Coronary artery (tissue), 2 donors: ENCODE data around the gene CPLX3.
A peak's percentile ranks its signal among the peaks of the same experiment; 100 is the strongest.

Experiments used
- DNase-seq: peaks from one replicate; pipeline ENCODE4 v3.0.0-alpha.2; 2017; ENCODE audit warnings: low spot score
- H3K27ac ChIP-seq, 2 donors: fragments of 200-600 bp; sonication (generic); one replicate each; pipeline ENCODE4 v1.5.1; 2016 to 2019
- H3K4me3 ChIP-seq: fragments of 200-600 bp; sonication (generic); 2 replicates; pipeline ENCODE4 v1.5.1; 2016; ENCODE audit warnings: mild to moderate bottlenecking, moderate library complexity
- TF ChIP-seq, protein P1 (sequence below): fragments of 200-600 bp; sonication (generic); IDR thresholded peaks from one replicate; pipeline ENCODE4 v1.5.1; 2019; ENCODE audit warnings: antibody characterized with exemption

Gene CPLX3

DNA sequence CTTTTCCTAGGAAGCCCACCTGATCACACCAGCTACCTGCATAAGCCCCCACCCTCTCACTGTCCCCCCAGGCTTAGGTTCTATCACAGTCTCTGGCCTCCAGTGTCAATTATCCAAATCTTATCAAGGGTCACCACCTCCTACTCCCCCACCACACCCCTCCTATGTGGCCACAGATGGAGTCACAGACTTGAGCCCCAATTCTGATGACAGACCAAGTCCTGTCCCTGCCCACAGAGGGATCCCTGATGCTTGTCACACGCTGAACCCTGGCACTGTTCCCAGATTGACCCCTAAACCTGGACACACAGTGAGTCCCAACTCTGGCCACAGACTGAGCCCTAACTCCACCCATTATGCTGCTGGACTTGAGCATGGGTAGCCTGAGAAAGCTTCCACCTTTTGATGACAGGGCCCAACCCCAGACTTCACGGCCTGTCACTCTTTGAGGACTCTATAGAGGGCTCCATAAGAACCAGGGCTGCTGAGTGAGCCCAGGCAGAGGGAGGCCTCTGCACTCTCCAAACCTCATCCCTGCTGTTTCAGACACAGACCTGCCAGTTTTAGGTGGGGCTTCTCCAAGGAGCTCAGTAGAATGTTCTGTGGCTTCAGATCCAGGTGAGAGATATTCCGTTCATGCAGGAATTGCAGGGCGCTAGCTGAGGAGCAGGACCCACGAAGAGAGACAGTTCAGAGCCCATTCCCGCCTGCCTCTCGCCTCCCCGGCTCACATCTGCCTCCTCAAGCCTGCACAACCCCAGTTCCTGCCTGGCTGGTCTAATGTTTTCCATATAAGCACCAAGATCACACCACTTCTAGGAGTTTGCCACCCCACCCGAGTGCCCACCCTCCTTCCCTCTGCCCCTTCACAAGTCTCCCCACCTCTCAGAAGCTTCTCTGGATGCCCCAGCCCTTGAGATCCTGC lies 14.7 kb downstream of the CPLX3 start:
- Histone ChIP-seq H3K27ac (no peak overlapping the region), H3K4me3 (no peak overlapping the region)
- TF ChIP-seq, protein P1, sequence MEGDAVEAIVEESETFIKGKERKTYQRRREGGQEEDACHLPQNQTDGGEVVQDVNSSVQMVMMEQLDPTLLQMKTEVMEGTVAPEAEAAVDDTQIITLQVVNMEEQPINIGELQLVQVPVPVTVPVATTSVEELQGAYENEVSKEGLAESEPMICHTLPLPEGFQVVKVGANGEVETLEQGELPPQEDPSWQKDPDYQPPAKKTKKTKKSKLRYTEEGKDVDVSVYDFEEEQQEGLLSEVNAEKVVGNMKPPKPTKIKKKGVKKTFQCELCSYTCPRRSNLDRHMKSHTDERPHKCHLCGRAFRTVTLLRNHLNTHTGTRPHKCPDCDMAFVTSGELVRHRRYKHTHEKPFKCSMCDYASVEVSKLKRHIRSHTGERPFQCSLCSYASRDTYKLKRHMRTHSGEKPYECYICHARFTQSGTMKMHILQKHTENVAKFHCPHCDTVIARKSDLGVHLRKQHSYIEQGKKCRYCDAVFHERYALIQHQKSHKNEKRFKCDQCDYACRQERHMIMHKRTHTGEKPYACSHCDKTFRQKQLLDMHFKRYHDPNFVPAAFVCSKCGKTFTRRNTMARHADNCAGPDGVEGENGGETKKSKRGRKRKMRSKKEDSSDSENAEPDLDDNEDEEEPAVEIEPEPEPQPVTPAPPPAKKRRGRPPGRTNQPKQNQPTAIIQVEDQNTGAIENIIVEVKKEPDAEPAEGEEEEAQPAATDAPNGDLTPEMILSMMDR = no peak
- no peak for DNase-seq

DNA sequence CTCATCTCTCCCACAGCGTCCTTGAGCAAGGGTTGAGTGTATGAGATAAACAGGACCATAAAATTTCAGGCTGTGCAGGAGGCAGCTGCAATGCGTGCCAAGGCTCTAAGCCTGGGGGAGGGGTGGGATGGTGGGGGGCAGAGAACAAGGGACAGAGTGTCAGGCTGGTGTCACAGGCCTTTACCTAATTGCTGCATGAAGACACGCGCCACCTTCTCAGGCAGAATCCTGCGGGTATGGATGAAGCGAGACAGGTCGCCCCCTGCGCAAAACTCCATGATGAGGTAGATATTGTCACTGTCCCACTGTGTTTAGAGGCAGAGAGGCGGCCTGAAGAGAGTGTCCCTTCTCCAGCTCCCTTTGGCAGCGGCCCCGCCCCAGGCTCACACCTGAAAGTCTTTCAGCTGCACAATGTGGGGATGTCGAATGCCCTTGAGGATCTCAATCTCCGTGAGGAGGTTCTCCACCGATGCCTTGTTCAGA lies 15.5 kb downstream of the CPLX3 start:
- H3K27ac ChIP-seq = peak overlapping the region in 1 of 2 donors; percentile 92
- no peak for DNase-seq
- H3K4me3 ChIP-seq = peak overlapping the region; percentile 100
- TF ChIP-seq, protein P1 = no peak

DNA sequence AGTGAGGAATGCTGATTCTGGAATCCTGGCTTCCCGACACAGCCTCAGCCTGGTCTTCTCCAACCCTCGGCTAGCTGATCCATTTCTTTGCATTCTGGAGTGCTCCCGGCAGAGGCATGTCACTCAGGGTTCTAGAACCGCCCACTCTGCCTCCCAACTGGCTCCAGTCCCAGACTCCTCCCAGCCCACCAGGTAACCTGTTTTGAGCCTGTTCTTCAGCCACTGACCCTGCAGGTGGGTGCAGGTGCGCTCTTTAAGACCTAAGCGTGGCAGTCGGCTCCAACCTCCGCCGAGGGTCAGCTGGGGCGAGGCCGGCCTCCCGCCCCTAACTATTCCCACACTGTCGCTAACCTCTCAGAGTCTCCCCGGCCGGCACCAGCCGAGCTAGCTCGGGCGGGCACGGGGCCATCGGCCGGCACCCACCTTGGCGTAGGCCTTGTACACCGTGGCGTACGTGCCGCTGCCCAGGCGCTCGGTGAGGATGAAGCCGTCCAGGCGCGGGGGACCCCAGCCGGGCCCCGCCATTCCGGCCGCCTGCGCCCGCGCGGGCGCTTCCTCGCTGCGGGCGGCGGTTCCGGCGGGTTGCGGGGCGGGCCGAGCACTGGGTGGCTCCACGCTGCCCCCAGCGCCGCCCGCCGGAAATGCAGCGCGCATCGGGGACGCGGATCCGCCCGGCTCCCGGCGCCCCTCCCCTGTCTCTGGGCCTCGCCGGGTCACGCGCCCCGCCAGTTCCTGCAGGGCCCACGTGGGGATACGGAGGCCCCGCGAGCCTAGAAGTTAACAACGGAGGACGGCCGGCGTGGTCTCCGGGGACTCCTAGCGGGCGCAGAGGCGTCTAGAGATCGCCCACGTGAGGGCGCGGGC lies 16.4 kb downstream of the CPLX3 start, which contains the start of gene ULK3:
ULK3 (minus strand) TSS at position 576 of the 864 bp plus-strand sequence; CDS start at position 525, 51 bp downstream.
- Histone ChIP-seq H3K27ac (peak within 1 kb of the TSS; percentile 58 to 92), H3K4me3 (peak within 1 kb of the TSS; percentile 100)
- peak; percentile 92 for DNase-seq
- TF ChIP-seq, protein P1 = peak; percentile 73

DNA sequence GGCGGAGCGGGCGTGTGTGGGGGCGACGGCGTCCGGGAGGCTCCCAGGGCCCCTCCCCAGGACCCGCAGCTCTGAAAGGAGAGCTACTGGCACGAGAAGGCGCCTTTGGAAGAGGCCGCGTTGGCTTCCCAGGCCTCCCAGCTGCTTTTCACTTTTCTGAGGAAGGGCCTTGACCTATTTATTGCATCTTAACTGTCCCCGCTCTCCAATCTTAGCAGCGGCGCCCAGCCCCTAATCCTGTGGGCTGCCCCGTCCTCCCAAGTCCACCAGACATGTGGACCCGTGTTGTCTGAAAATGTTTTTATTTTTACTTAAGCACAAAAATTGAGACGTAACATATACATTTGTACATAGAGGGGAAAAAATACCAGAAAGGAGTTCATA lies 17.0 kb downstream of the CPLX3 start:
- peak overlapping the region; percentile 58 to 92 for H3K27ac ChIP-seq
- TF ChIP-seq, protein P1 = no peak
- DNase-seq = no peak

DNA sequence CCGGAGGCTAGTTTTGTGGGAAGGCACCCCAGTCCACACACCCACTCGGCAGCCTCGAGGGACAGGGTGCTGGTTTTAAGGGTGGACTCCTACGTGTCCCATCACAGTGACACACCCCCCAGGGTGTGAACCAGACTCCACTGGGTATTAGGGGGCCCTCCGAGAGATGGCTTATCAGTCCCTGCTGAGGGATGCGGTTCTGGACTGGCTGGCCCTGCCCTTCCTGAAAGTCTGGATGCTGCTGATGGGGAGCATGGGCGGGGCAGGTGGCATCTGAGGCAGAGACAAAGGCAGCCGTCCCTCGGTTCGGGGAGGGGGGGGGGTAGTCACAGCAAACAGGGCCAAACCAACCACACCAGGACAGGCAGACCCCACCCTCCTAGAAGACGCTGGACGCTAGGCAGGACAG lies 17.5 kb downstream of the CPLX3 start:
- no peak for DNase-seq
- H3K27ac ChIP-seq = peak overlapping the region in 1 of 2 donors; percentile 92
- TF ChIP-seq, protein P1 = no peak
- H3K4me3 ChIP-seq = peak overlapping the region; percentile 100

More for the DNA sequence above, 17.0 kb downstream of the CPLX3 start:
- H3K4me3 ChIP-seq = peak overlapping the region; percentile 100

DNA sequence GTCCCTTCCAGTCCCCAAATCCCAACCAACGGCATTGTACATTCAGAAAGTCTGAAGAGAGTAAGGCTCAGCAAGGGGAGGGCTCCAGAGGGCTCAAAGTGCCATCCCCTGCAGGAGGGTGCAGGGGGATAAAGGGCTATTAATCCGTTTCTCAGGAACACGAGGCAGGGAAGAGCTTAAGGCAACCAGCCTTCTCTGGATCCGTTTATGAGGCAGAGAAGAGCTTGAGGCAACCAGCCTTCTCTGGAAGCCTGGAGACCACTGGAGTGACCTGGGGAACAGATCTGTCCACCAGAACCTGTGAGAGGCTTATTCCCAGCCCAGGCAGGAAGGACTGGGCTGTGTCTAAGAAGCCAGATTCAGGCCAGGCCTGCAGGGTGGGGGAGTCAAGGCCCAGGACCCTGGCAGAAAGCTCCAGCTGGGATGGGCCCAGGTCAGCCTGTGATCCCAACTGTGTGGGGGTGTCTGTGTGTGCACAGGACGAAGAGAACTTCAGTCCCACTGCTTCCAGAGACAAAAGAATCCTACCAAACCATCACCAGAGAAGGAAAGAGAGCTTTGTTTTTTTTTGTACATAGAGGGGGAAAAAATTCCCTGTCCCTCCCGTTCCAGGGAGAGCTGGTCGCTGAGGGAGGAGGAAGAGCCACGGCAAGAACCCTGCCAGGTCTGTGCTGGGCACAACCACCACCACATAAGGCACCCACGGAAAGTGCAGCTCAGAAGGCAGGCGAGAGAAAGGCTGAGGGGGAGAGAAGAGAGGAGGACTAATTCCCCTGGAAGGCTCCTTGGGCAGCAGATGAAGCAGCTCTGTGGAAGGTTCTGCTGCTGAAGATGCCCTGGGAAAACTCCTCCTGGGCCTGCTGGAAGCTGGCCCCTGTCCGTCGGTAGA lies 18.1 kb downstream of the CPLX3 start:
- DNase-seq = no peak
- Histone ChIP-seq H3K4me3 (no peak overlapping the region), H3K27ac (peak overlapping the region in 1 of 2 donors; percentile 92)
- TF ChIP-seq, protein P1 = no peak
